ENCODE data around the gene GATA6. TPM values are rescaled to one million over a fixed set of nuclear protein-coding genes. Genes with fewer than 3 reads are reported as not detected.
"Not testable (repeated sequence)": the region's sequence is repeated elsewhere in the genome, so short reads cannot be mapped to it uniquely, and the experiment has no call there.

Gene GATA6
- total RNA-seq, 1 experiment from 2014 or later, result 3.3 TPM

GRCh38 chr18:22219568-22220355 is 50.4 kb downstream of the GATA6 start:
- no peak for ATAC-seq
- H4K20me1 ChIP-seq (ENCODE audit: insufficient read depth), result no peaks in the 10 kb centered on the region
- H3K36me3 ChIP-seq (ENCODE audit: control insufficient read depth in 1 of 2, insufficient read depth in 2 of 2, low read length in 2 of 2), result no peaks in the 10 kb centered on the region
- ChIA-PET RAD21 (ENCODE audit: low non-redundant PET in 1 of 2, low total read pairs in 2 of 2, uncharacterized antibody in 2 of 2, unreplicated experiment in 2 of 2) (interaction anchor here in 1 of 2 experiments (0.8 kb wide), 1 partner anchor 343 kb away, joined by 3 read pairs; no protein-coding TSS in a partner anchor), POLR2A (interaction anchor here (0.6 kb wide), 1 partner anchor 1934 kb away, joined by 3 read pairs; no protein-coding TSS in a partner anchor), CTCF (interaction anchor here (0.5 to 1.9 kb wide), 6 partner anchors 36 to 343 kb away, joined by 3 to 7 read pairs (median 4); no protein-coding TSS in a partner anchor)
- no peak overlapping the region for H3K9ac ChIP-seq (ENCODE audit: low read length)
- H3K79me2 ChIP-seq (ENCODE audit: insufficient read depth, low read length), result no peaks in the 10 kb centered on the region
- no peaks in the 10 kb centered on the region for H3K9me2 ChIP-seq (ENCODE audit: insufficient read depth)
- no TSS peak for BruUV-seq (replicated peaks)
- no peak overlapping the region for H3K4me3 ChIP-seq (replicated peaks in 1 of 2; ENCODE audit: low read depth in 1 of 2, low read length in 2 of 2)
- peaks cover 10 to 14% of the 10 kb centered on the region in 2 experiments; a peak in 3 of 4 replicates for H3K4me1 ChIP-seq (ENCODE audit: control insufficient read depth in 1 of 2, insufficient read depth in 2 of 2, low read length in 2 of 2)
- no peak overlapping the region for H3K4me2 ChIP-seq (ENCODE audit: low read length)
- intact Hi-C loops (cut with micrococcal nuclease), result loop anchor here (10.0 kb wide), 1 partner anchor 145 kb away; no protein-coding TSS in a partner anchor
- no peak overlapping the region for H3K27ac ChIP-seq (ENCODE audit: low read depth, low read length)
- no peaks in the 10 kb centered on the region for H3K27me3 ChIP-seq (ENCODE audit: insufficient read depth, low read length)
- no peaks in the 10 kb centered on the region for H3K9me3 ChIP-seq (ENCODE audit: control insufficient read depth in 1 of 2, insufficient read depth in 1 of 2, low read depth in 1 of 2, low read length in 2 of 2)
- DNase-seq (ENCODE audit: low read depth, low spot score), result peak; percentile 3
- peak; percentile 30 to 37 (median 37); a peak in 3 of 6 replicates for TF ChIP-seq CTCF (IDR thresholded peaks at IDR 0.05 in 2 of 3, conservative IDR thresholded peaks at IDR 0.05 in 1 of 3; ENCODE audit: borderline replicate concordance in 1 of 3, insufficient read depth in 1 of 3, low read depth in 2 of 3, low read length in 2 of 3)
- TF ChIP-seq RAD21 (IDR thresholded peaks at IDR 0.05; ENCODE audit: low read depth), result peak; percentile 44
- no peak for TF ChIP-seq JUND (IDR thresholded peaks at IDR 0.05)
- no peak overlapping the region for H2AFZ ChIP-seq (ENCODE audit: low read depth, low read length, poor library complexity, severe bottlenecking)

GRCh38 chr18:22220585-22220984 is 51.2 kb downstream of the GATA6 start:
- H3K4me3 ChIP-seq (replicated peaks in 1 of 2; ENCODE audit: low read depth in 1 of 2, low read length in 2 of 2); ATAC-seq; H3K9me3 ChIP-seq (ENCODE audit: control insufficient read depth in 1 of 2, insufficient read depth in 1 of 2, low read depth in 1 of 2, low read length in 2 of 2); POLR2A ChIA-PET; H4K20me1 ChIP-seq (ENCODE audit: insufficient read depth); H3K4me2 ChIP-seq (ENCODE audit: low read length); H3K9me2 ChIP-seq (ENCODE audit: insufficient read depth); H3K79me2 ChIP-seq (ENCODE audit: insufficient read depth, low read length); BruUV-seq (replicated peaks); RAD21 ChIA-PET (ENCODE audit: low non-redundant PET in 1 of 2, low total read pairs in 2 of 2, uncharacterized antibody in 2 of 2, unreplicated experiment in 2 of 2); H3K27me3 ChIP-seq (ENCODE audit: insufficient read depth, low read length); H2AFZ ChIP-seq (ENCODE audit: low read depth, low read length, poor library complexity, severe bottlenecking); H3K36me3 ChIP-seq (ENCODE audit: control insufficient read depth in 1 of 2, insufficient read depth in 2 of 2, low read length in 2 of 2); DNase-seq (ENCODE audit: low read depth, low spot score); H3K9ac ChIP-seq (ENCODE audit: low read length); H3K27ac ChIP-seq (ENCODE audit: low read depth, low read length): not testable (repeated sequence)
- peaks cover 10 to 13% of the 10 kb centered on the region in 2 experiments; a peak in 3 of 4 replicates for H3K4me1 ChIP-seq (ENCODE audit: control insufficient read depth in 1 of 2, insufficient read depth in 2 of 2, low read length in 2 of 2)
- intact Hi-C loops (cut with micrococcal nuclease), result loop anchor here (10.0 kb wide), 1 partner anchor 144 kb away; no protein-coding TSS in a partner anchor
- CTCF ChIA-PET, result interaction anchor here (1.2 to 1.9 kb wide), 2 partner anchors 35 to 158 kb away, joined by 4 to 6 read pairs; no protein-coding TSS in a partner anchor

All from HCT116 (cell line).